Measurements from ENCODE around the gene ZMYM4.

ZMYM4 gene

DNA sequence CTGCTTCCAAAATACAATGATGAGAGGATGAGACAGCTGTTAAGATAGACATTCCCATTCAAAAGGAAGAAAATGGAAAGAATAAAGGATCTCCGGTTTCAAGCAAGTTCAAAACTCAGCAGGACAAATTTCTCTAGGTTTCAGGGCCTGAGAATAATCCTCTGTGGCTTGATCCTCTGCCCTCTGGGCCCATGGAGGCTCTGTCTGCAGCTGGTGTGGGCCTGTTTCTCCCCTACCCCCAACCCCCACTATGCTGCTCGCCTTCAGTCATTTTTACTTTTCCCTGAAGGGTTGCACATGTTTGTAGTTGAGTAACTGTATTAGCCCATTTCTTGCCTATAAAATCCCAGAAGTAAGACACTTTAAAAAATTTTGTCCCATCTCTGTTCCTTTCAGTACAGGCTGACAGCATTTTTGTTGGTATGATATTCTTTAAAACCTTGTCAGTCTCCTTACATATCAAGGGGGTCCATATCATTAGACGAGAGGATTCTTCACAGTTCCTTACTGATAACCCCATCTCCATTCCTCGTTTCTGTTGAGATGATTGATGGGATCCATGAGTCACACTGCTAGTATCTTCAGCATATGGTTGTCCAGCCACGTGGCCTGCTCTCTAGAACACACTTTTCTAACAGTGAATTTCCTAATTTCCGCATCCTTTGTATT lies 10.5 kb downstream of the ZMYM4 start:
- no peak overlapping the region for H3K4me3 ChIP-seq
- H3K36me3 ChIP-seq: peaks cover 0 to 9% (median 6%) of the 10 kb centered on the region in 3 donors
- TF ChIP-seq, protein P1, sequence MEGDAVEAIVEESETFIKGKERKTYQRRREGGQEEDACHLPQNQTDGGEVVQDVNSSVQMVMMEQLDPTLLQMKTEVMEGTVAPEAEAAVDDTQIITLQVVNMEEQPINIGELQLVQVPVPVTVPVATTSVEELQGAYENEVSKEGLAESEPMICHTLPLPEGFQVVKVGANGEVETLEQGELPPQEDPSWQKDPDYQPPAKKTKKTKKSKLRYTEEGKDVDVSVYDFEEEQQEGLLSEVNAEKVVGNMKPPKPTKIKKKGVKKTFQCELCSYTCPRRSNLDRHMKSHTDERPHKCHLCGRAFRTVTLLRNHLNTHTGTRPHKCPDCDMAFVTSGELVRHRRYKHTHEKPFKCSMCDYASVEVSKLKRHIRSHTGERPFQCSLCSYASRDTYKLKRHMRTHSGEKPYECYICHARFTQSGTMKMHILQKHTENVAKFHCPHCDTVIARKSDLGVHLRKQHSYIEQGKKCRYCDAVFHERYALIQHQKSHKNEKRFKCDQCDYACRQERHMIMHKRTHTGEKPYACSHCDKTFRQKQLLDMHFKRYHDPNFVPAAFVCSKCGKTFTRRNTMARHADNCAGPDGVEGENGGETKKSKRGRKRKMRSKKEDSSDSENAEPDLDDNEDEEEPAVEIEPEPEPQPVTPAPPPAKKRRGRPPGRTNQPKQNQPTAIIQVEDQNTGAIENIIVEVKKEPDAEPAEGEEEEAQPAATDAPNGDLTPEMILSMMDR (IDR thresholded peaks at IDR 0.05): no peak
- H3K27ac ChIP-seq: no peak overlapping the region
- no peak for DNase-seq
- peaks cover 0 to 2% (median 0%) of the 10 kb centered on the region in 3 donors for H3K9me3 ChIP-seq
- intact Hi-C loops (cut with DNase I; ENCODE audit: low total_unique reads): no loop called here
- peaks cover 0 to 3% (median 0%) of the 10 kb centered on the region in 4 donors for H3K4me1 ChIP-seq
- no peaks in the 10 kb centered on the region for H3K27me3 ChIP-seq

DNA sequence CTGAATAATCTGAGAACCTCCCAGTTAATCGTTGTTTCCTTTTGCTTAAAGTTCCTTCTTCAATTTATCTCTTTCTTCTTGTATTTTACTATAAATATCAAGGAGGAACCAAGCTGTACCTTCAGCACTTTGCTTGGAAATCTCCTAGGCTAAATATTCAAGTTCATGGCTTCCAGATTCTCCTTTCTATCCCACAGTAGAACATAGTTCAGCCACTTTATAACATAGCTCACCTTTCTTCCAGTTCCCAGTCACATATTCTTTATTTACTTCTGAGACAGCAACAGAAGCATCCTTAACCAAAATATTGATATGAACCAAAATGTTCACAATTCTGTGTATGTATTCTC lies 11.0 kb downstream of the ZMYM4 start:
- Histone ChIP-seq H3K36me3 (peaks cover 0 to 9% (median 6%) of the 10 kb centered on the region in 3 donors), H3K9me3 (peaks cover 0 to 2% (median 0%) of the 10 kb centered on the region in 3 donors), H3K27ac (no peak overlapping the region), H3K4me1 (peaks cover 0 to 3% (median 0%) of the 10 kb centered on the region in 4 donors), H3K4me3 (no peak overlapping the region), H3K27me3 (no peaks in the 10 kb centered on the region)
- intact Hi-C loops (cut with DNase I; ENCODE audit: low total_unique reads): no loop called here
- no peak for DNase-seq
- TF ChIP-seq, protein P1 (IDR thresholded peaks at IDR 0.05): no peak

DNA sequence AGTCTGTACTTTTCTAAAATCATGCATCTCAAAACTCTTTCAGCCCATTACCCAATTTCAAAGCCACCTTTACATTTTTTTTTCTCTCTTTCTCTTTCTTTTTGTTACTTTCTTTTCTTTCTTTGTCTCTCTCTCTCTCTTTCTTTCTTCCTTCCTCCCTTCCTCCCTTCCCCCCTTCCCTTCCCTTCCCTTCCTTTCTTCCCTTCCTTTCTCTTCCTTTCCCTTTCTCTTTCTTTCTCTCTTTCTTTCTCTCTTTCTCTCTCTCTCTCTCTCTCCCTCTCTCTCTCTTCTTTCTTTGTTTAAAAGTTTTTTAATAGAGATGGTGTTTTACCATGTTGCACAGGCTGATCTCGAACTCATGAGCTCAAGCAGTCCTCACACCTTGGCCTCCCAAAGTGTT lies 11.5 kb downstream of the ZMYM4 start:
- Histone ChIP-seq H3K9me3 (peaks cover 0 to 2% (median 0%) of the 10 kb centered on the region in 3 donors), H3K4me1 (peaks cover 0 to 3% (median 0%) of the 10 kb centered on the region in 4 donors), H3K27me3 (no peaks in the 10 kb centered on the region), H3K4me3 (no peak overlapping the region), H3K36me3 (peaks cover 0 to 12% (median 6%) of the 10 kb centered on the region in 3 donors), H3K27ac (no peak overlapping the region)
- intact Hi-C loops (cut with DNase I; ENCODE audit: low total_unique reads): no loop called here
- no peak for DNase-seq
- TF ChIP-seq, protein P1 (IDR thresholded peaks at IDR 0.05): no peak

DNA sequence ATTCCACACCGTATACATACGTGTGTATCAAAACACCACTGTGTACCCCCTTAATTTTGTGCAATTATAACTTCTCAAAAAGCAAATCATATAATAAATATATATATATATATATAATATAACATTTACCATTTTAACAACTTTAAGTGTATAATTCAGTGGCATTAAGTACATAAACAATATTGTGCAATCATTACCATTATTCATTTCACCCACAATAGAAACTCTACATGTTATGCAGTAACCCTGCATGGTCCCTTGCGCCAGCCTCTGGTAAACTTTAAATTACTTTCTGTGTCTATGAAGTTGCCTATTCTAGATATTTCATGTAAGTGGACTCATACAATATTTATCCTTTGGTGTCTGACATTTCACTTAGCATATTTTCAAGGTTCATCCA lies 13.1 kb downstream of the ZMYM4 start:
- TF ChIP-seq, protein P1 (IDR thresholded peaks at IDR 0.05): no peak
- Histone ChIP-seq H3K27me3 (no peaks in the 10 kb centered on the region), H3K4me3 (no peak overlapping the region), H3K4me1 (peaks cover 0 to 3% (median 0%) of the 10 kb centered on the region in 4 donors), H3K27ac (no peak overlapping the region), H3K36me3 (peaks cover 0 to 12% (median 6%) of the 10 kb centered on the region in 3 donors), H3K9me3 (peaks cover 0 to 2% (median 0%) of the 10 kb centered on the region in 3 donors)
- DNase-seq: no peak
- intact Hi-C loops (cut with DNase I; ENCODE audit: low total_unique reads): no loop called here

DNA sequence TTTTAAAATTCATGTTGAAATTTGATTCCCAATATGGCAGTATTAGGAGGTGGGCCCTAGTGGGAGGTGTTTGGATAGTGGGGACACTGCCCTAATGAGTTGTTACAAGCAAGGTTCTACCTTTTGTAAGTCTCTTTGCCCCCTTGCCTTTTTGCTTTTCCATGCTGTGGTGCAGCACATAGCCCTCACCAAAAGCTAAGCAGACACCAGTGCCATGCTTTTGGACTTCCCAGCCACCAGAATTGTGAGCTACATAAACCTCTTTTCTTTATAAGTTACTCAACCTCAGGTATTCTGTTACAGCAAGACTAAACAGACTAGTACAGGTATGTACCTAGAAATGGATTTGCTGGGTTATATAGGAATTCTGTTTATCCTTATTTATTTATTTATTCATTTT lies 13.7 kb downstream of the ZMYM4 start:
- no peak overlapping the region for H3K27ac ChIP-seq
- no peak overlapping the region for H3K4me3 ChIP-seq
- intact Hi-C loops (cut with DNase I; ENCODE audit: low total_unique reads): no loop called here
- H3K4me1 ChIP-seq: peaks cover 0 to 3% (median 0%) of the 10 kb centered on the region in 4 donors
- peaks cover 0 to 2% (median 0%) of the 10 kb centered on the region in 3 donors for H3K9me3 ChIP-seq
- TF ChIP-seq, protein P1 (IDR thresholded peaks at IDR 0.05): no peak
- no peaks in the 10 kb centered on the region for H3K27me3 ChIP-seq
- no peak for DNase-seq
- peaks cover 0 to 12% (median 6%) of the 10 kb centered on the region in 3 donors for H3K36me3 ChIP-seq

Data from tibial artery (tissue), 4 donors.